ENCODE measurements around the gene DGKI.

Gene DGKI

GRCh38 chr7:137778511-137778910 is 68.3 kb downstream of the DGKI start:
- no peak for DNase-seq

GRCh38 chr7:137774793-137775201 is 72.0 kb downstream of the DGKI start:
- DNase-seq = no peak

- no peak for DNase-seq
These were observed 74.0 kb downstream of the DGKI start for GRCh38 chr7:137772748-137773147.

GRCh38 chr7:137772316-137772715 is 74.5 kb downstream of the DGKI start:
- no peak for DNase-seq

- DNase-seq = no peak
These were observed 75.1 kb downstream of the DGKI start for GRCh38 chr7:137771679-137772078.

GRCh38 chr7:137771273-137771672 is 75.5 kb downstream of the DGKI start:
- DNase-seq = no peak

GRCh38 chr7:137768366-137768765 is 78.4 kb downstream of the DGKI start:
- no peak for DNase-seq

GRCh38 chr7:137762334-137762733 is 84.4 kb downstream of the DGKI start:
- DNase-seq = no peak

GRCh38 chr7:137760111-137760510 is 86.7 kb downstream of the DGKI start:
- DNase-seq = no peak

GRCh38 chr7:137757146-137757925 is 89.4 kb downstream of the DGKI start:
- DNase-seq = no peak

- DNase-seq = no peak
These were observed 90.7 kb downstream of the DGKI start for GRCh38 chr7:137755846-137756651.

GRCh38 chr7:137755427-137755826 is 91.3 kb downstream of the DGKI start:
- no peak for DNase-seq

- DNase-seq = no peak
These were observed 92.6 kb downstream of the DGKI start for GRCh38 chr7:137753948-137754851.

- DNase-seq = no peak
These were observed 93.2 kb downstream of the DGKI start for GRCh38 chr7:137753575-137753947.

GRCh38 chr7:137753067-137753466 is 93.7 kb downstream of the DGKI start:
- DNase-seq = no peak

- DNase-seq = no peak
These were observed 95.3 kb downstream of the DGKI start for GRCh38 chr7:137751361-137752009.

GRCh38 chr7:137747359-137748031 is 99.3 kb downstream of the DGKI start:
- no peak for DNase-seq

GRCh38 chr7:137743021-137743420 is 103.8 kb downstream of the DGKI start:
- DNase-seq = no peak

- DNase-seq = no peak
These were observed 104.7 kb downstream of the DGKI start for GRCh38 chr7:137742051-137742450.

GRCh38 chr7:137741443-137741842 is 105.3 kb downstream of the DGKI start:
- DNase-seq = no peak

GRCh38 chr7:137734221-137734620 is 112.6 kb downstream of the DGKI start:
- DNase-seq = no peak

GRCh38 chr7:137732168-137732567 is 114.6 kb downstream of the DGKI start:
- DNase-seq = no peak
